HL-60 (cell line): ENCODE measurements around the gene RIN3.

Experiments
- DNase-seq, 2 experiments: peaks; one replicate each; pipeline ENCODE4 v3.0.0-alpha.2; 2010 to 2020; ENCODE audit warnings: low read depth in 1 of 2, low spot score in 1 of 2
- H3K27ac ChIP-seq: fragments of 250-450 bp; sonication (Bioruptor Pico); replicated peaks from 2 replicates; pipeline ENCODE4 v1.5.1; 2020; ENCODE audit warnings: mild to moderate bottlenecking, moderate library complexity
- H3K27me3 ChIP-seq: fragments of 250-450 bp; sonication (Bioruptor Pico); 2 replicates; pipeline ENCODE4 v1.5.1; 2021; ENCODE audit warnings: mild to moderate bottlenecking, moderate library complexity; ENCODE audit not compliant: insufficient read depth, poor library complexity, severe bottlenecking
- H3K4me3 ChIP-seq: replicated peaks from 2 replicates; pipeline ENCODE4 v1.5.1; 2011; ENCODE audit warnings: mild to moderate bottlenecking, control low read depth, low read length; ENCODE audit not compliant: insufficient read depth
- CTCF ChIP-seq: IDR thresholded peaks from one replicate; pipeline ENCODE4 v1.5.1; 2011; ENCODE audit warnings: low read length, control low read depth, inconsistent platforms; ENCODE audit not compliant: insufficient read depth
- GABPA ChIP-seq: IDR thresholded peaks from 2 replicates; pipeline ENCODE4 v1.6.1; 2012; ENCODE audit warnings: low read depth
- POLR2AphosphoS5 ChIP-seq: IDR thresholded peaks from 2 replicates; pipeline ENCODE4 v1.6.1; 2012; ENCODE audit warnings: low read depth
- REST ChIP-seq: IDR thresholded peaks from 2 replicates; pipeline ENCODE4 v1.6.1; 2012; ENCODE audit warnings: low read depth; ENCODE audit not compliant: insufficient replicate concordance
- SPI1 ChIP-seq: IDR thresholded peaks from 2 replicates; pipeline ENCODE4 v1.6.1; 2012; ENCODE audit warnings: low read depth, mild to moderate bottlenecking, borderline replicate concordance

Gene RIN3

GRCh38 chr14:92528486-92529100 lies 15.0 kb downstream of the RIN3 start:
- Histone ChIP-seq H3K27ac (no peak overlapping the region), H3K27me3 (no peaks in the 10 kb centered on the region), H3K4me3 (no peak overlapping the region)
- TF ChIP-seq POLR2AphosphoS5 (no peak), SPI1 (no peak), CTCF (no peak), REST (no peak), GABPA (no peak)
- DNase-seq = no peak

GRCh38 chr14:92529903-92530302 lies 16.3 kb downstream of the RIN3 start:
- Histone ChIP-seq H3K27ac (no peak overlapping the region), H3K27me3 (no peaks in the 10 kb centered on the region), H3K4me3 (no peak overlapping the region)
- DNase-seq = no peak
- TF ChIP-seq CTCF (no peak), POLR2AphosphoS5 (no peak), REST (no peak)

- Histone ChIP-seq H3K27ac (no peak overlapping the region), H3K27me3 (no peaks in the 10 kb centered on the region), H3K4me3 (no peak overlapping the region)
- TF ChIP-seq CTCF (no peak), GABPA (no peak), POLR2AphosphoS5 (no peak), REST (no peak), SPI1 (no peak)
- DNase-seq = no peak
Measured at GRCh38 chr14:92531106-92531873, 17.7 kb downstream of the RIN3 start.
